GM12878 (cell line): ENCODE results near the gene B3GALNT2. TPM values are rescaled to one million over a fixed set of nuclear protein-coding genes. Genes with fewer than 3 reads are reported as not detected.

Experiments used
- ATAC-seq: fragments of 200-7000 bp; cut with Tn5 transposase; 3 replicates; pipeline ENCODE4 v1.9.1; 2020; ENCODE audit warnings: mild to moderate bottlenecking, moderate library complexity
- BruUV-seq: library from RNA; stranded (reverse); fragments of 400-500 nt; replicated peaks from 2 replicates; lab custom pipeline; 2021; lab: Mats Ljungman, UMichigan
- CTCF ChIA-PET: fragments of 300-600 bp; sonication (Branson Sonifier 250); formaldehyde crosslinking; extraction: SDS; loops from one replicate; lab custom pipeline; 2021; ENCODE audit warnings: inconsistent platforms; lab: Yijun Ruan, JAX
- POLR2A ChIA-PET: fragments of 350-600 bp; formaldehyde crosslinking; extraction: SDS; loops from one replicate; lab custom pipeline; 2021; ENCODE audit warnings: inconsistent platforms; lab: Charles Lee
- RAD21 ChIA-PET: fragments of 300-600 bp; sonication (Branson Sonifier 250); formaldehyde crosslinking; loops from one replicate; lab custom pipeline; 2023; ENCODE audit warnings: antibody characterized with exemption; ENCODE audit not compliant: unreplicated experiment; lab: Charles Lee
- SMC1A ChIA-PET: fragments of 300-600 bp; sonication (Branson Sonifier 250); formaldehyde crosslinking; loops from one replicate; lab custom pipeline; 2023; ENCODE audit not compliant: unreplicated experiment, uncharacterized antibody; lab: Charles Lee
- DNase-seq: peaks from one replicate; pipeline ENCODE4 v3.0.0-alpha.2; 2011; ENCODE audit warnings: low read depth, low spot score
- FAIRE-seq: peaks from 3 replicates; lab custom pipeline; 2011; peaks lifted over from hg19 to GRCh38; lab: Jason Lieb, UNC
- H2AFZ ChIP-seq: 2 replicates; pipeline ENCODE4 v1.6.0; 2011; ENCODE audit warnings: low read depth, low read length, control low read depth; ENCODE audit not compliant: control insufficient read depth
- H3K27ac ChIP-seq: 2 replicates; pipeline ENCODE4 v1.5.1; 2011; ENCODE audit warnings: control low read depth; ENCODE audit not compliant: control insufficient read depth, insufficient read depth
- H3K27me3 ChIP-seq, 2 experiments: replicated peaks in 1 of 2; 2 replicates each; pipeline versions ENCODE4 v1.6.0 to v1.6.1; 2011; ENCODE audit warnings: low read length in 1 of 2; ENCODE audit not compliant: control insufficient read depth in 2 of 2, insufficient read depth in 2 of 2
- H3K36me3 ChIP-seq, 2 experiments: 2 replicates each; pipeline ENCODE4 v1.5.1; 2011; ENCODE audit warnings: low read length in 1 of 2; ENCODE audit not compliant: control insufficient read depth in 2 of 2, insufficient read depth in 2 of 2
- H3K4me1 ChIP-seq: 2 replicates; pipeline ENCODE4 v1.6.1; 2011; ENCODE audit warnings: mild to moderate bottlenecking, low read length, moderate library complexity, mixed read lengths; ENCODE audit not compliant: control insufficient read depth, insufficient read depth
- H3K4me2 ChIP-seq: 2 replicates; pipeline ENCODE4 v1.6.0; 2011; ENCODE audit warnings: control low read depth; ENCODE audit not compliant: control insufficient read depth, insufficient read depth
- H3K4me3 ChIP-seq: fragments of 200-600 bp; sonication (generic); 2 replicates; pipeline ENCODE4 v1.5.1; 2016
- H3K79me2 ChIP-seq: 2 replicates; pipeline ENCODE4 v1.6.0; 2011; ENCODE audit warnings: low read length; ENCODE audit not compliant: control insufficient read depth, insufficient read depth
- H3K9ac ChIP-seq: 2 replicates; pipeline ENCODE4 v1.8.0; 2011; ENCODE audit warnings: low read length, control low read depth, mixed read lengths; ENCODE audit not compliant: control insufficient read depth, insufficient read depth
- H3K9me3 ChIP-seq: replicated peaks from 3 replicates; pipeline ENCODE4 v1.5.1; 2011; ENCODE audit warnings: mild to moderate bottlenecking, low read length; ENCODE audit not compliant: control insufficient read depth, insufficient read depth
- H4K20me1 ChIP-seq: 2 replicates; pipeline ENCODE4 v1.6.0; 2011; ENCODE audit not compliant: control insufficient read depth, insufficient read depth
- FOS ChIP-seq: IDR thresholded peaks from 3 replicates; pipeline ENCODE4 v1.6.1; 2011; ENCODE audit warnings: borderline replicate concordance; ENCODE audit not compliant: insufficient read length; ENCODE audit errors: extremely low read depth
- IKZF2 ChIP-seq, 2 experiments: fragments of 450-650 bp; IDR thresholded peaks; 2 replicates each; pipeline ENCODE4 v1.6.1; 2017; ENCODE audit warnings: mild to moderate bottlenecking in 2 of 2, moderate library complexity in 2 of 2
- IRF5 ChIP-seq: fragments of 450-650 bp; IDR thresholded peaks from 2 replicates; pipeline ENCODE4 v1.6.1; 2017; ENCODE audit warnings: borderline replicate concordance
- LARP7 ChIP-seq: fragments of 450-650 bp; IDR thresholded peaks from 2 replicates; pipeline ENCODE4 v1.6.1; 2017; ENCODE audit warnings: mild to moderate bottlenecking
- NFYA ChIP-seq: IDR thresholded peaks from 2 replicates; pipeline ENCODE4 v1.6.1; 2011; ENCODE audit warnings: low read depth, mild to moderate bottlenecking, low read length, improper control_type of control experiment, borderline replicate concordance
- RAD21 ChIP-seq: IDR thresholded peaks from 2 replicates; pipeline ENCODE4 v1.6.1; 2011; ENCODE audit warnings: mild to moderate bottlenecking, low read depth, low read length, moderate library complexity; ENCODE audit not compliant: insufficient read depth
- RUNX3 ChIP-seq: IDR thresholded peaks from 2 replicates; pipeline ENCODE4 v1.6.1; 2012; ENCODE audit warnings: low read length, inconsistent platforms
- SPI1 ChIP-seq: IDR thresholded peaks from 2 replicates; pipeline ENCODE4 v1.6.1; 2011; ENCODE audit warnings: low read depth, mild to moderate bottlenecking, low read length, moderate library complexity, borderline replicate concordance; ENCODE audit not compliant: insufficient read depth
- TCF12 ChIP-seq: IDR thresholded peaks from 2 replicates; pipeline ENCODE4 v1.6.1; 2011; ENCODE audit warnings: low read depth, mild to moderate bottlenecking, low read length
- ZBTB40 ChIP-seq: fragments of 450-650 bp; IDR thresholded peaks from 2 replicates; pipeline ENCODE4 v1.6.1; 2016; ENCODE audit warnings: mild to moderate bottlenecking, moderate library complexity, borderline replicate concordance
- ZNF24 ChIP-seq: fragments of 450-650 bp; IDR thresholded peaks from 2 replicates; pipeline ENCODE4 v1.6.1; 2017; ENCODE audit warnings: antibody characterized with exemption, mild to moderate bottlenecking
- ZSCAN29 ChIP-seq: fragments of 450-650 bp; IDR thresholded peaks from 2 replicates; pipeline ENCODE4 v1.6.1; 2017; ENCODE audit warnings: mild to moderate bottlenecking, moderate library complexity
- WGBS: methylation state at CpG from one replicate; pipeline ENCODE4 v1.1.6; 2016; ENCODE audit warnings: low lambda C conversion rate; ENCODE audit not compliant: insufficient replicate concordance, insufficient coverage; ENCODE audit errors: missing lambda C conversion rate; 5-methylcytosine and 5-hydroxymethylcytosine counted together
- in situ Hi-C: fragments of 300-500 bp; cut with MboI; formaldehyde crosslinking; loops from 9 replicates; pipeline ENCODE4 v1.14.3; 2018; ENCODE audit warnings: mixed read lengths
- intact Hi-C: fragments of 100-400 bp; cut with micrococcal nuclease; formaldehyde crosslinking; loops from one replicate; pipeline ENCODE4 v1.14.2; 2022; ENCODE audit not compliant: unreplicated experiment
- polyA plus RNA-seq, 11 experiments: library from polyadenylated mRNA; depleted of rRNA in 4 of 11; unstranded in 6 of 11; stranded (reverse) in 5 of 11; fragments of >200 nt; fragmentation: Nextera tagmentation in 4 of 11; fragmentation: Illumina TruSeq in 1 of 11; extraction: Ambion mirVana in 4 of 11; extraction: Trizol in 1 of 11; gene quantifications; 1 replicate in 1 of 11; 2 replicates in 10 of 11; pipeline versions ENCODE4 v1.2.1 to v1.2.3, GENCODE V29; 2011 to 2016; ENCODE audit warnings: inconsistent platforms in 2 of 11, missing spikeins in 2 of 11, low read depth in 1 of 11
- total RNA-seq, 4 experiments: library from RNA; depleted of rRNA in 3 of 4; stranded (reverse); fragments of >200 nt in 3 of 4; fragmentation: Illumina TruSeq in 1 of 4; extraction: Trizol in 1 of 4; gene quantifications; 2 replicates each; pipeline versions ENCODE4 v1.2.1 to v1.2.3, GENCODE V29; 2013 to 2021

The B3GALNT2 gene
- total and polyA plus RNA-seq, 10 of the 15 experiments (the other 5 are each of a cell fraction or from before 2014, with no cell fraction given), result 0.77 to 19.7 (median 12.7) TPM

GRCh38 chr1:235407419-235407818 lies 96.8 kb downstream of the B3GALNT2 start:
- no peaks in the 10 kb centered on the region for H3K4me1 ChIP-seq
- ChIA-PET POLR2A (no interaction called here), SMC1A (interaction anchor here (1.4 to 1.5 kb wide), 2 partner anchors 8 to 9 kb away, joined by 5 to 7 read pairs; no protein-coding TSS in a partner anchor)
- no peak for DNase-seq
- H3K4me3 ChIP-seq, result no peak overlapping the region
- 99% methylated on average over 5 of the region's 5 CpGs for WGBS
- H3K36me3 ChIP-seq, result peaks cover 0 to 2% of the 10 kb centered on the region in 2 experiments; a peak in 1 of 4 replicates
- no peak overlapping the region for H3K4me2 ChIP-seq
- TF ChIP-seq LARP7, result no peak
- TF ChIP-seq NFYA, result no peak
- no peak for TF ChIP-seq TCF12
- no peak for TF ChIP-seq RUNX3
- TF ChIP-seq ZNF24, result no peak
- TF ChIP-seq FOS, result no peak
- TF ChIP-seq IRF5, result no peak
- no peak for TF ChIP-seq ZBTB40
- TF ChIP-seq SPI1, result no peak
- TF ChIP-seq ZSCAN29, result no peak
- no peak for TF ChIP-seq IKZF2 (IDR thresholded peaks at IDR 0.05)
- TF ChIP-seq RAD21, result no peak
- TF ChIP-seq, all 136 proteins: peak for 0
- Histone ChIP-seq H3K79me2 (no peaks in the 10 kb centered on the region), H3K27me3 (no peaks in the 10 kb centered on the region), H4K20me1 (no peaks in the 10 kb centered on the region), H2AFZ (no peak overlapping the region), H3K27ac (no peak overlapping the region), H3K9ac (no peak overlapping the region), H3K9me3 (no peaks in the 10 kb centered on the region)
- no peak for ATAC-seq
- no TSS peak for BruUV-seq
- RAD21 ChIA-PET, result no interaction called here
- in situ Hi-C loops (no loop called here), intact Hi-C loops (no loop called here)
- no peak for FAIRE-seq
- CTCF ChIA-PET, result interaction anchor here (1.1 kb wide), 1 partner anchor 9 kb away, joined by 6 read pairs; no protein-coding TSS in a partner anchor
